GM18858 (cell line): ENCODE results near the gene MEX3B.
"Not testable (repeated sequence)": the region's sequence is repeated elsewhere in the genome, so short reads cannot be mapped to it uniquely, and the experiment has no call there.

Experiments used
- ATAC-seq: cut with Tn5 transposase; IDR thresholded peaks from one replicate; pipeline ENCODE4 v1.9.1; 2021; ENCODE audit not compliant: unreplicated experiment

Gene MEX3B

GRCh38 chr15:82051664-82052063 is 5.8 kb upstream of the MEX3B start:
- no peak for ATAC-seq

- ATAC-seq = no peak
These were observed 3.0 kb upstream of the MEX3B start for GRCh38 chr15:82048811-82049210.

GRCh38 chr15:82047453-82048400 is 1.9 kb upstream of the MEX3B start:
- peak; percentile 1 for ATAC-seq

GRCh38 chr15:82046666-82047452 is 1.0 kb upstream of the MEX3B start:
- peak; percentile 50 for ATAC-seq

GRCh38 chr15:82045179-82045891 is 483 bp downstream of the MEX3B start:
- ATAC-seq = no peak

- ATAC-seq = no peak
These were observed 1.2 kb downstream of the MEX3B start for GRCh38 chr15:82044373-82045178.

GRCh38 chr15:82043796-82044372 is 1.9 kb downstream of the MEX3B start:
- ATAC-seq = no peak

GRCh38 chr15:82043130-82043673 is 2.6 kb downstream of the MEX3B start:
- ATAC-seq = no peak

- ATAC-seq = no peak
These were observed 5.0 kb downstream of the MEX3B start for GRCh38 chr15:82040862-82041261.

GRCh38 chr15:82040390-82040789 is 5.4 kb downstream of the MEX3B start:
- ATAC-seq = no peak

GRCh38 chr15:82039871-82040270 is 5.9 kb downstream of the MEX3B start:
- ATAC-seq = no peak

GRCh38 chr15:82036461-82036860 is 9.4 kb downstream of the MEX3B start:
- no peak for ATAC-seq

- no peak for ATAC-seq
These were observed 13.9 kb downstream of the MEX3B start for GRCh38 chr15:82031871-82032270.

- ATAC-seq = no peak
These were observed 15.6 kb downstream of the MEX3B start for GRCh38 chr15:82030176-82030575.

GRCh38 chr15:82028163-82028562 is 17.7 kb downstream of the MEX3B start:
- ATAC-seq = not testable (repeated sequence)

- no peak for ATAC-seq
These were observed 23.8 kb downstream of the MEX3B start for GRCh38 chr15:82021992-82022391.

- ATAC-seq = no peak
These were observed 25.0 kb downstream of the MEX3B start for GRCh38 chr15:82020625-82021394.

GRCh38 chr15:82018201-82018600 is 27.6 kb downstream of the MEX3B start:
- ATAC-seq = no peak

- ATAC-seq = no peak
These were observed 28.2 kb downstream of the MEX3B start for GRCh38 chr15:82017656-82018055.
